ENCODE results near the gene ITPR3.

ITPR3 gene

DNA sequence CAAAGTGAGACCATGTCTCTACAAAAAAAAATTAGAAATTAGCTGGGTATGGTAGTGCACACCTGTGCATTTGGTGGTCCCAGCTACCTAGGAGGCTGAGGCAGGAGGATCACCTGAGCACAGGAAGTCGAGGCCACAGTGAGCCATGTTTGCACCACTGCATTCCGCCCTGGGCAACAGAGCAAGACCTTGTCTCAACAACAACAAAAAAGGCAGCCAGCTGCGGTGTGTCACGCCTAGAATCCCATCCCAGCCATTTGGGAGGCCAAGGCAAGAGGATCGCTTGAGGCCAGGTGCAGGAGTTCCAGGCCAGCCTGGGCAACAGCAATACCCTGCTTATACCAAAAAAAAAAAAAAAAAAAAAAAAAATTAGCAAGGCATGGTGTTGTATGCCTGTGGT is 39.9 kb upstream of the ITPR3 start:
- H3K27me3 ChIP-seq = no peaks in the 10 kb centered on the region
- TF ChIP-seq Cebpa-rat (IDR thresholded peaks at IDR 0.05) = no peak

DNA sequence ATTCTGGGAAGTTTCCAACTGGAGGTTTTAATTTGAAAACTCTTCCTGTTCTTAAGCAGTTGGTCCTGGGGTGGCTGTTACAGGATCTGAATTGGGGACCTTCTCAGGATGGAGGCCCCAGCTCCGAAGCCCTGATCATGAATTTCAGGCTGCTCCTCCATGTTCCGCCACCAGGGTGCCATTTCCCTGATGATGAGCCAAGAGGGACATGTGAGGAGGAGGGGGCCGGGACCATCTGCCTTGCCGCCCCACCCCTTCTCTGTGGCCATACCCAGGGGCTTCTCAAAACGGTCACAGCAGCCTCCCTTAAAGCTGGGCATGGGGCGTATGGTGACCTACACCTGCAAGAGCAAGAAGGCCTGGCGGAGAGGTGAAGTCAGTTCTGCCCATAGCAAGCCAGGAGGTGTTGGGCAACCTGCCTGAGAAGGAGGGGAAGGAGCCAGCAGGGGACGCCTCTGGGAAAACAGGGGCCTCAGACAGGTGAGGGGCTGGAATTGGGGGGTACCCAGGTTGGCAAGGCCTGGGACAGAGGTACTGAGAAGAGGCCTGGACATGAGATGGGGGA is 37.4 kb upstream of the ITPR3 start:
- H3K4me2 ChIP-seq = 0 out of 2 replicates have a peak overlapping the region, but pooled peaks have one; percentile 12
- H3K9me3 ChIP-seq = no peaks in the 10 kb centered on the region
- peaks cover 73% of the 10 kb centered on the region for H3K4me1 ChIP-seq
- H3K27me3 ChIP-seq = no peaks in the 10 kb centered on the region
- H3K4me3 ChIP-seq = no peak overlapping the region
- no peaks in the 10 kb centered on the region for H4K20me1 ChIP-seq
- no peak overlapping the region for H3K9ac ChIP-seq
- H3K36me3 ChIP-seq = no peaks in the 10 kb centered on the region
- no peak overlapping the region for H3K27ac ChIP-seq
- no peak for TF ChIP-seq Cebpa-rat (IDR thresholded peaks at IDR 0.05)

More for the DNA sequence above, 39.9 kb upstream of the ITPR3 start:
- H3K4me3 ChIP-seq = no peak overlapping the region
- H3K27ac ChIP-seq = no peak overlapping the region
- peaks cover 71% of the 10 kb centered on the region for H3K4me1 ChIP-seq
- H3K9me3 ChIP-seq = no peaks in the 10 kb centered on the region
- no peak overlapping the region for H3K9ac ChIP-seq
- H3K36me3 ChIP-seq = peaks cover 19% of the 10 kb centered on the region
- no peak overlapping the region for H3K4me2 ChIP-seq
- peaks cover 11% of the 10 kb centered on the region for H4K20me1 ChIP-seq

- Histone ChIP-seq H3K4me2 (peak overlapping the region; percentile 75), H4K20me1 (no peaks in the 10 kb centered on the region), H3K36me3 (no peaks in the 10 kb centered on the region), H3K9ac (peak overlapping the region; percentile 67), H3K4me3 (no peak overlapping the region), H3K27me3 (no peaks in the 10 kb centered on the region), H3K4me1 (peaks cover 71% of the 10 kb centered on the region), H3K9me3 (no peaks in the 10 kb centered on the region), H3K27ac (peak overlapping the region; percentile 77)
- TF ChIP-seq Cebpa-rat (IDR thresholded peaks at IDR 0.05) = no peak
These were observed 36.3 kb upstream of the ITPR3 start for GRCh38 chr6:33584700-33585402.

- no peaks in the 10 kb centered on the region for H3K36me3 ChIP-seq
- 0 out of 2 replicates have a peak overlapping the region, but pooled peaks have one; percentile 13 for H3K4me3 ChIP-seq
- peaks cover 74% of the 10 kb centered on the region for H3K4me1 ChIP-seq
- peak overlapping the region; percentile 75 for H3K4me2 ChIP-seq
- H3K27me3 ChIP-seq = no peaks in the 10 kb centered on the region
- no peak for TF ChIP-seq Cebpa-rat (IDR thresholded peaks at IDR 0.05)
- no peaks in the 10 kb centered on the region for H3K9me3 ChIP-seq
- H4K20me1 ChIP-seq = no peaks in the 10 kb centered on the region
- H3K9ac ChIP-seq = peak overlapping the region; percentile 67
- H3K27ac ChIP-seq = peak overlapping the region; percentile 77
These were observed 35.6 kb upstream of the ITPR3 start for GRCh38 chr6:33585403-33586107.

DNA sequence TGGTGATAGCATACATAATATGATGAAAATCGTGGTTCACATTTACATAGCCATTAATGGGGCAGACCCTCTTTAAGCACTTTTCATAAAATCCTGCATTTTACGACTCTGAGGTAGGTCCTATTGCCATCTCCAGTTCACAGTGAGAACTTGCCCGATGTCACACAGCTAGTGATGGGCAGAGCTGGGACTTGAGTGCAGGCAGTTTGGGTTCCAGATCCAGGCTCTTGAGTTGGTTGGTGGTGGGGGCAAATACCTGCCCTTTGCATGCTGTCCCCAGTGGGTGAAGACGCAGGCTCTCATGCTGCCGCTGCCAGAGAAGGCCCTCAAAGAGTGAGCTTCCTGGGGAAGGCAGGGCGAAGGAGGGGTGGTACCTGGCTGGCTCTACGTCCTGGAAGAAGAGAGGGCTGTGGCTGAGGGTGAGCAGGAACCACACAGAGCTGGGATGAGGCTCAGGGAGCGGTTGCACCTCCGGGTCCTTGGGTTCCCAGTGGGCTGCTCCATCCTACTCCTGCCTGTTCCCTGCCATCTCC is 34.9 kb upstream of the ITPR3 start:
- no peaks in the 10 kb centered on the region for H3K9me3 ChIP-seq
- H3K4me2 ChIP-seq = peak overlapping the region; percentile 75
- TF ChIP-seq Cebpa-rat (IDR thresholded peaks at IDR 0.05) = no peak

DNA sequence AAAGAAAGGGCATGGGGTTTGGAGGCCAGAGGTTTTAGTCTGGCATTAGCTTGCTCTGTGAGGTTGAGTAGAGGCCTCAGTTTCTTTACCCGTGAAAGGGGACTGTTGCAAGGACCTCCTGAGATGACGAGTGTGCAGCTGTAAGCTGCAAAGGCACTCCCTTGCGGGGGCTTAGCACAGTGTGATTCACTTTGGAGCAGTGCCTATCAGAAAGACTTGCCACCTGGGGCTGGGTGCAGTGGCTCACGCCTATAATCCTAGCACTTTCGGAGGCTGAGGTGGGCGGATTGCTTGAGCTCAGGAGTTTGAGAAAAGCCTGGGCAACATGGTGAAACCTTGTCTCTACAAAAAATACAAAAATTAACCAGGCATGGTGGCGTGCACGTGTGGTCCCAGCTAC is 33.6 kb upstream of the ITPR3 start:
- Histone ChIP-seq H3K36me3 (no peaks in the 10 kb centered on the region), H3K4me2 (peak overlapping the region; percentile 33; the same call in 1 of the 2 replicates), H3K9me3 (no peaks in the 10 kb centered on the region), H3K9ac (no peak overlapping the region), H3K4me1 (peaks cover 86% of the 10 kb centered on the region), H4K20me1 (no peaks in the 10 kb centered on the region), H3K27me3 (no peaks in the 10 kb centered on the region), H3K27ac (0 out of 2 replicates have a peak overlapping the region, but pooled peaks have one; percentile 6), H3K4me3 (no peak overlapping the region)
- no peak for TF ChIP-seq Cebpa-rat (IDR thresholded peaks at IDR 0.05)

More for the DNA sequence above, 34.9 kb upstream of the ITPR3 start:
- no peak overlapping the region for H3K4me3 ChIP-seq
- H3K27me3 ChIP-seq = no peaks in the 10 kb centered on the region
- no peaks in the 10 kb centered on the region for H4K20me1 ChIP-seq
- peaks cover 74% of the 10 kb centered on the region for H3K4me1 ChIP-seq
- H3K36me3 ChIP-seq = no peaks in the 10 kb centered on the region
- H3K9ac ChIP-seq = no peak overlapping the region
- 0 out of 2 replicates have a peak overlapping the region, but pooled peaks have one; percentile 13 for H3K27ac ChIP-seq

DNA sequence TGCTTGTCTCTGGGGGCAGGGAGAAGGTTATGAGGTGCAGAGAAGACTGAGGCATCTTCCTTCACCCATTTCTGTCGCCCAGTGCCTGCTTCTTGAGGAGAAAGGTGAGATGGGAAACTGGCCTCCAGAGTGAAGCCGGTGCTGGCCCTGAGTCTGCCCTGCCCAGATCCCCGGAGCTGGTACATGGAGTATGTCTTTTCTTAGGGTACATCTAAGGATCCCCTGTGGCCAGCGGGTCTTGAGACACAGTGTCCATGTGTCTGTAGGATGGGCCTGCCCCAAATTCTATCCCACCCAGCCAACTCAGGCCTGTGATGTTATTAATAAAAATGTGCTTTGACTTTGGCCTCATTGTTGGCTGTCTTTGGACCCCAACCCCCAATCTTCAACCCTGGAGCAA is 32.2 kb upstream of the ITPR3 start:
- Histone ChIP-seq H3K27ac (no peak overlapping the region), H3K9me3 (no peaks in the 10 kb centered on the region), H3K4me3 (no peak overlapping the region), H3K36me3 (no peaks in the 10 kb centered on the region), H3K27me3 (no peaks in the 10 kb centered on the region), H4K20me1 (no peaks in the 10 kb centered on the region), H3K4me2 (no peak overlapping the region), H3K9ac (no peak overlapping the region), H3K4me1 (peaks cover 89% of the 10 kb centered on the region)
- TF ChIP-seq Cebpa-rat (IDR thresholded peaks at IDR 0.05) = no peak

DNA sequence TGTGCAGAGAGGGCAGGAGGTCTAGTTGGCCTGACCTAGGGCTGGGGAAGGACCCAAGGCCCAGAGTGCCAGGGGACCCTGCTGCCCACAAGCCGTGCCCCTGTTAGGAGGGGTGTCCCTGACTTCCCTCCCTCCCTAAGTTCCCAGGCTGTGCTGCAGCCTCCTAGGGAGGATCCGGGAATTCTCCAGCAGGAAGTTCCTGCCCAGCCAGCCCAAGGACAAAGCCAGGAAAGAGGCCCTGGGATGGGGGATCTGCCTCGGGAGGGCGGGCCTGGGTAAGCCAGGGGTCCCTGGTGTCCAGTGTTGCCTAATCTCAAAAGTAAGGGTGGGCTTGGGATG is 31.8 kb upstream of the ITPR3 start:
- Histone ChIP-seq H3K4me2 (no peak overlapping the region), H3K9me3 (no peaks in the 10 kb centered on the region), H3K4me1 (peaks cover 92% of the 10 kb centered on the region), H3K4me3 (no peak overlapping the region), H3K27ac (no peak overlapping the region; the same call in 1 of the 2 replicates), H3K36me3 (no peaks in the 10 kb centered on the region), H4K20me1 (no peaks in the 10 kb centered on the region), H3K9ac (no peak overlapping the region), H3K27me3 (no peaks in the 10 kb centered on the region)
- TF ChIP-seq Cebpa-rat (IDR thresholded peaks at IDR 0.05) = no peak

- H3K9me3 ChIP-seq = no peaks in the 10 kb centered on the region
- H3K36me3 ChIP-seq = no peaks in the 10 kb centered on the region
- peak overlapping the region; percentile 89 for H3K4me2 ChIP-seq
- TF ChIP-seq Cebpa-rat (IDR thresholded peaks at IDR 0.05) = no peak
- no peaks in the 10 kb centered on the region for H3K27me3 ChIP-seq
- no peak overlapping the region for H3K4me3 ChIP-seq
- H3K27ac ChIP-seq = peak overlapping the region; percentile 47; the same call in 1 of the 2 replicates
- no peak overlapping the region for H3K9ac ChIP-seq
- no peaks in the 10 kb centered on the region for H4K20me1 ChIP-seq
- H3K4me1 ChIP-seq = peaks cover 91% of the 10 kb centered on the region
These were observed 31.2 kb upstream of the ITPR3 start for GRCh38 chr6:33589731-33590530.

Measured in BLaER1 (cell line).